PC-3 (cell line): ENCODE results near the gene SMG6. TPM values are rescaled to one million over a fixed set of nuclear protein-coding genes. Genes with fewer than 3 reads are reported as not detected.

Experiments
- ATAC-seq: fragments of 200-7000 bp; cut with Tn5 transposase; 2 replicates; pipeline ENCODE4 v1.9.1; 2020; ENCODE audit warnings: mild to moderate bottlenecking, moderate library complexity
- BruUV-seq: library from RNA; stranded (reverse); fragments of 400-500 nt; replicated peaks from 2 replicates; lab custom pipeline; 2021; lab: Mats Ljungman, UMichigan
- CTCF ChIA-PET: fragments of 300-600 bp; sonication (Branson Sonifier 250); formaldehyde crosslinking; loops from one replicate; lab custom pipeline; 2022; ENCODE audit warnings: antibody characterized with exemption; lab: Charles Lee
- POLR2A ChIA-PET: fragments of 300-600 bp; sonication (Branson Sonifier 250); formaldehyde crosslinking; loops from one replicate; lab custom pipeline; 2022; ENCODE audit warnings: antibody characterized with exemption; ENCODE audit not compliant: unreplicated experiment; lab: Charles Lee
- DNase-seq: peaks from one replicate; pipeline ENCODE4 v3.0.0-alpha.2; 2015
- H2AFZ ChIP-seq: fragments of 300-600 bp; sonication (generic); 2 replicates; pipeline ENCODE4 v1.6.0; 2016; ENCODE audit warnings: antibody characterized with exemption, low read length
- H3F3A ChIP-seq: fragments of 300-600 bp; sonication (generic); one replicate; pipeline ENCODE4 v1.6.0; 2017; ENCODE audit warnings: antibody characterized with exemption, low read length, control low read depth, mild to moderate bottlenecking; ENCODE audit not compliant: unreplicated experiment
- H3K27ac ChIP-seq: fragments of 300-600 bp; sonication (generic); 2 replicates; pipeline ENCODE4 v1.5.1; 2016; ENCODE audit warnings: mild to moderate bottlenecking, low read length
- H3K27me3 ChIP-seq: fragments of 300-600 bp; sonication (generic); 2 replicates; pipeline ENCODE4 v1.6.1; 2016; ENCODE audit warnings: low read length, mixed read lengths
- H3K36me3 ChIP-seq: fragments of 300-600 bp; sonication (generic); 2 replicates; pipeline ENCODE4 v1.6.1; 2016; ENCODE audit warnings: low read depth, mixed run types, low read length, mixed read lengths
- H3K4me1 ChIP-seq: fragments of 300-600 bp; sonication (generic); 2 replicates; pipeline ENCODE4 v1.5.1; 2016; ENCODE audit warnings: low read length; ENCODE audit not compliant: insufficient read depth
- H3K4me2 ChIP-seq: fragments of 300-600 bp; sonication (generic); 2 replicates; pipeline ENCODE4 v1.6.0; 2016; ENCODE audit warnings: low read length
- H3K4me3 ChIP-seq: fragments of 300-600 bp; sonication (generic); 2 replicates; pipeline ENCODE4 v1.5.1; 2016; ENCODE audit warnings: mild to moderate bottlenecking, low read length, mixed read lengths
- H3K79me2 ChIP-seq: fragments of 300-600 bp; sonication (generic); 2 replicates; pipeline ENCODE4 v1.6.1; 2017; ENCODE audit warnings: low read length, mixed read lengths
- H3K9ac ChIP-seq: fragments of 300-600 bp; sonication (generic); 2 replicates; pipeline ENCODE4 v1.6.0; 2016; ENCODE audit warnings: mild to moderate bottlenecking, low read length
- H3K9me2 ChIP-seq: fragments of 300-600 bp; sonication (generic); replicated peaks from 2 replicates; pipeline ENCODE4 v1.6.1; 2016; ENCODE audit warnings: mixed run types, low read length, mixed read lengths
- H3K9me3 ChIP-seq: fragments of 300-600 bp; sonication (generic); 2 replicates; pipeline ENCODE4 v1.6.1; 2016; ENCODE audit warnings: low read length, mixed read lengths
- H4K20me1 ChIP-seq: fragments of 300-600 bp; sonication (generic); 2 replicates; pipeline ENCODE4 v1.6.1; 2016; ENCODE audit warnings: low read length, mixed read lengths
- CTCF ChIP-seq: fragments of 300-600 bp; sonication (generic); conservative IDR thresholded peaks from 2 replicates; pipeline ENCODE4 v1.5.1; 2017; ENCODE audit warnings: antibody characterized with exemption, low read depth, mild to moderate bottlenecking, low read length
- EZH2 ChIP-seq: fragments of 300-600 bp; sonication (generic); IDR thresholded peaks from one replicate; pipeline ENCODE4 v1.6.1; 2017; ENCODE audit warnings: antibody characterized with exemption, mild to moderate bottlenecking, low read length; ENCODE audit not compliant: unreplicated experiment
- EZH2phosphoT487 ChIP-seq: fragments of 300-600 bp; sonication (generic); IDR thresholded peaks from 2 replicates; pipeline ENCODE4 v1.6.1; 2018; ENCODE audit warnings: mild to moderate bottlenecking, antibody characterized with exemption, low read length, borderline replicate concordance
- intact Hi-C: fragments of 100-400 bp; cut with micrococcal nuclease; formaldehyde crosslinking; loops from 2 replicates; pipeline ENCODE4 v1.9.0; 2023
- total RNA-seq: library from RNA; depleted of rRNA; stranded (reverse); fragments of >200 nt; gene quantifications from 2 replicates; pipeline ENCODE4 v1.2.3, GENCODE V29; 2014

Gene SMG6
- total RNA-seq, 1 experiment from 2014 or later, result 13.4 TPM

GRCh38 chr17:2095536-2095910 lies 208.1 kb downstream of the SMG6 start:
- H3K9me2 ChIP-seq, result no peaks in the 10 kb centered on the region
- intact Hi-C loops, result no loop called here
- TF ChIP-seq EZH2 (no peak), CTCF (no peak), EZH2phosphoT487 (no peak)
- no peaks in the 10 kb centered on the region for H3F3A ChIP-seq
- no TSS peak for BruUV-seq
- H3K9ac ChIP-seq, result no peak overlapping the region
- POLR2A ChIA-PET, result no interaction called here
- H3K4me1 ChIP-seq, result 0 out of 2 replicates have a peak, but pooled peaks cover 7% of the 10 kb centered on the region
- no peaks in the 10 kb centered on the region for H3K27me3 ChIP-seq
- H4K20me1 ChIP-seq, result no peaks in the 10 kb centered on the region
- H3K27ac ChIP-seq, result no peak overlapping the region
- H3K36me3 ChIP-seq, result no peaks in the 10 kb centered on the region
- no peaks in the 10 kb centered on the region for H3K9me3 ChIP-seq
- H3K4me2 ChIP-seq, result no peak overlapping the region
- no peaks in the 10 kb centered on the region for H3K79me2 ChIP-seq
- no peak for ATAC-seq
- no peak for DNase-seq
- H2AFZ ChIP-seq, result no peak overlapping the region
- H3K4me3 ChIP-seq, result no peak overlapping the region
- CTCF ChIA-PET, result no interaction called here

- H3K9me3 ChIP-seq, result no peaks in the 10 kb centered on the region
- TF ChIP-seq EZH2phosphoT487, result no peak
- no peak for TF ChIP-seq EZH2
- peak; percentile 34; the same call in 1 of the 2 replicates for TF ChIP-seq CTCF
- ATAC-seq, result no peak
- no peaks in the 10 kb centered on the region for H3K36me3 ChIP-seq
- H3K4me3 ChIP-seq, result no peak overlapping the region
- no peaks in the 10 kb centered on the region for H4K20me1 ChIP-seq
- no peak overlapping the region for H3K27ac ChIP-seq
- POLR2A ChIA-PET, result no interaction called here
- no peaks in the 10 kb centered on the region for H3K27me3 ChIP-seq
- no peak overlapping the region for H3K9ac ChIP-seq
- H3K79me2 ChIP-seq, result no peaks in the 10 kb centered on the region
- H2AFZ ChIP-seq, result no peak overlapping the region
- intact Hi-C loops, result no loop called here
- no peaks in the 10 kb centered on the region for H3K9me2 ChIP-seq
- CTCF ChIA-PET, result no interaction called here
- peak; percentile 10 for DNase-seq
- no peaks in the 10 kb centered on the region for H3F3A ChIP-seq
- BruUV-seq, result no TSS peak
- 0 out of 2 replicates have a peak, but pooled peaks cover 7% of the 10 kb centered on the region for H3K4me1 ChIP-seq
- H3K4me2 ChIP-seq, result no peak overlapping the region
These were observed 208.6 kb downstream of the SMG6 start for GRCh38 chr17:2094891-2095535.

- ATAC-seq (no peak), DNase-seq (no peak)
- TF ChIP-seq EZH2phosphoT487 (no peak), EZH2 (no peak), CTCF (no peak)
- H3K4me2 ChIP-seq, result no peak overlapping the region
- no peaks in the 10 kb centered on the region for H4K20me1 ChIP-seq
- H3F3A ChIP-seq, result no peaks in the 10 kb centered on the region
- no peaks in the 10 kb centered on the region for H3K9me3 ChIP-seq
- H3K27me3 ChIP-seq, result no peaks in the 10 kb centered on the region
- no peaks in the 10 kb centered on the region for H3K79me2 ChIP-seq
- H3K27ac ChIP-seq, result no peak overlapping the region
- H3K9me2 ChIP-seq, result no peaks in the 10 kb centered on the region
- BruUV-seq, result no TSS peak
- no peaks in the 10 kb centered on the region for H3K36me3 ChIP-seq
- intact Hi-C loops, result no loop called here
- 0 out of 2 replicates have a peak, but pooled peaks cover 7% of the 10 kb centered on the region for H3K4me1 ChIP-seq
- H3K4me3 ChIP-seq, result no peak overlapping the region
- H2AFZ ChIP-seq, result no peak overlapping the region
- ChIA-PET POLR2A (interaction anchor here (0.6 kb wide), 1 partner anchor 8 kb away, joined by 3 read pairs; no protein-coding TSS in a partner anchor), CTCF (no interaction called here)
- no peak overlapping the region for H3K9ac ChIP-seq
These were observed 210.2 kb downstream of the SMG6 start for GRCh38 chr17:2093349-2093748.
